IMR-90 (cell line): ENCODE measurements around the gene KMT2C.

Experiments
- BHLHE40 ChIP-seq: fragments of 150-350 bp; IDR thresholded peaks from 2 replicates; pipeline ENCODE4 v1.6.1; 2016; ENCODE audit warnings: mild to moderate bottlenecking, low read depth, low read length
- CEBPB ChIP-seq: IDR thresholded peaks from 2 replicates; pipeline ENCODE4 v1.6.1; 2012; ENCODE audit warnings: low read depth, low read length, improper control_type of control experiment
- CHD1 ChIP-seq: IDR thresholded peaks from 2 replicates; pipeline ENCODE4 v1.6.1; 2012; ENCODE audit warnings: low read depth, low read length, improper control_type of control experiment
- CTCF ChIP-seq: conservative IDR thresholded peaks from 2 replicates; pipeline ENCODE4 v1.5.1; 2012; ENCODE audit warnings: mild to moderate bottlenecking, low read depth, low read length, improper control_type of control experiment
- MAFK ChIP-seq: IDR thresholded peaks from 2 replicates; pipeline ENCODE4 v1.6.1; 2012; ENCODE audit warnings: low read depth, low read length, improper control_type of control experiment
- MAZ ChIP-seq: IDR thresholded peaks from 2 replicates; pipeline ENCODE4 v1.6.1; 2012; ENCODE audit warnings: low read depth, mild to moderate bottlenecking, low read length, improper control_type of control experiment, moderate library complexity, borderline replicate concordance
- MXI1 ChIP-seq: IDR thresholded peaks from 2 replicates; pipeline ENCODE4 v1.6.1; 2012; ENCODE audit warnings: low read depth, mild to moderate bottlenecking, low read length, moderate library complexity, borderline replicate concordance
- NFE2L2 ChIP-seq: fragments of 150-350 bp; IDR thresholded peaks from 2 replicates; pipeline ENCODE4 v1.6.1; 2016; ENCODE audit warnings: low read depth, mild to moderate bottlenecking, low read length
- POLR2A ChIP-seq: IDR thresholded peaks from 2 replicates; pipeline ENCODE4 v1.6.1; 2012; ENCODE audit warnings: mild to moderate bottlenecking, low read depth, low read length
- RAD21 ChIP-seq: IDR thresholded peaks from 2 replicates; pipeline ENCODE4 v1.6.1; 2012; ENCODE audit warnings: low read length, improper control_type of control experiment
- RFX5 ChIP-seq: IDR thresholded peaks from 2 replicates; pipeline ENCODE4 v1.8.0; 2012; ENCODE audit warnings: low read depth, mild to moderate bottlenecking, low read length, moderate library complexity
- SMC3 ChIP-seq: fragments of 150-350 bp; IDR thresholded peaks from 2 replicates; pipeline ENCODE4 v1.6.1; 2016; ENCODE audit warnings: low read depth, mild to moderate bottlenecking, antibody characterized with exemption, low read length, moderate library complexity
- USF2 ChIP-seq: fragments of 150-350 bp; IDR thresholded peaks from 2 replicates; pipeline ENCODE4 v1.6.1; 2017; ENCODE audit warnings: mild to moderate bottlenecking, antibody characterized with exemption, low read length, low read depth
- TF ChIP-seq, protein P1 (sequence below): fragments of 150-350 bp; IDR thresholded peaks from 2 replicates; pipeline ENCODE4 v1.6.1; 2016; ENCODE audit warnings: low read depth, mild to moderate bottlenecking, low read length, moderate library complexity, borderline replicate concordance

- TF ChIP-seq CTCF: no peak
- no peak for TF ChIP-seq SMC3
- TF ChIP-seq BHLHE40: no peak
- no peak for TF ChIP-seq RAD21
- no peak for TF ChIP-seq MXI1
- no peak for TF ChIP-seq MAZ
- TF ChIP-seq RFX5: no peak
- TF ChIP-seq POLR2A: no peak
- no peak for TF ChIP-seq CEBPB
- TF ChIP-seq, protein P1, sequence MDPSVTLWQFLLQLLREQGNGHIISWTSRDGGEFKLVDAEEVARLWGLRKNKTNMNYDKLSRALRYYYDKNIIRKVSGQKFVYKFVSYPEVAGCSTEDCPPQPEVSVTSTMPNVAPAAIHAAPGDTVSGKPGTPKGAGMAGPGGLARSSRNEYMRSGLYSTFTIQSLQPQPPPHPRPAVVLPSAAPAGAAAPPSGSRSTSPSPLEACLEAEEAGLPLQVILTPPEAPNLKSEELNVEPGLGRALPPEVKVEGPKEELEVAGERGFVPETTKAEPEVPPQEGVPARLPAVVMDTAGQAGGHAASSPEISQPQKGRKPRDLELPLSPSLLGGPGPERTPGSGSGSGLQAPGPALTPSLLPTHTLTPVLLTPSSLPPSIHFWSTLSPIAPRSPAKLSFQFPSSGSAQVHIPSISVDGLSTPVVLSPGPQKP: no peak
- no peak for TF ChIP-seq USF2
- no peak for TF ChIP-seq CHD1
- TF ChIP-seq NFE2L2: no peak
- TF ChIP-seq MAFK: no peak
Measured at GRCh38 chr7:152180587-152180986, 255.2 kb downstream of the KMT2C start.
